ENCODE results near the gene NOS1AP.

DNA sequence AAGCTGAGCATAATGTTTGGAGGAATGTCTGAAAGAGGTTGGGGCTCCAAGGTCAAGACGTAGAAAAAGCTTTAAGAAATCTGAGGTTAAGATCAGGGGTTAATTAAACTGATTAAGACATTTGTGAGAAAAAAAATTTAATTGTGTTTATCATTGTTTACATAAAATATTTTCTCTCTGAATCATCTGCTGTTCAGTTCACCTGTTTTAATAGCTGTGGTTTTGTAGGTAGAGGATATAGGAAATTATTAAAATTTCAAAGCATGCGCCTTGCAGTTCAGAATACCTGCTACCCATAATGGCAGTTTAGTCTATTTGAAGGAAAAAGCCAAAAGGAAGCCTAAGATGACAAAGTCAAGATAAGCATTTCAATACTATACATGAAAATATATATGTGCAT lies 154.0 kb downstream of the NOS1AP start:
- TF ChIP-seq, protein P1, sequence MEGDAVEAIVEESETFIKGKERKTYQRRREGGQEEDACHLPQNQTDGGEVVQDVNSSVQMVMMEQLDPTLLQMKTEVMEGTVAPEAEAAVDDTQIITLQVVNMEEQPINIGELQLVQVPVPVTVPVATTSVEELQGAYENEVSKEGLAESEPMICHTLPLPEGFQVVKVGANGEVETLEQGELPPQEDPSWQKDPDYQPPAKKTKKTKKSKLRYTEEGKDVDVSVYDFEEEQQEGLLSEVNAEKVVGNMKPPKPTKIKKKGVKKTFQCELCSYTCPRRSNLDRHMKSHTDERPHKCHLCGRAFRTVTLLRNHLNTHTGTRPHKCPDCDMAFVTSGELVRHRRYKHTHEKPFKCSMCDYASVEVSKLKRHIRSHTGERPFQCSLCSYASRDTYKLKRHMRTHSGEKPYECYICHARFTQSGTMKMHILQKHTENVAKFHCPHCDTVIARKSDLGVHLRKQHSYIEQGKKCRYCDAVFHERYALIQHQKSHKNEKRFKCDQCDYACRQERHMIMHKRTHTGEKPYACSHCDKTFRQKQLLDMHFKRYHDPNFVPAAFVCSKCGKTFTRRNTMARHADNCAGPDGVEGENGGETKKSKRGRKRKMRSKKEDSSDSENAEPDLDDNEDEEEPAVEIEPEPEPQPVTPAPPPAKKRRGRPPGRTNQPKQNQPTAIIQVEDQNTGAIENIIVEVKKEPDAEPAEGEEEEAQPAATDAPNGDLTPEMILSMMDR (IDR thresholded peaks at IDR 0.05), result no peak
- TF ChIP-seq POLR2A (IDR thresholded peaks at IDR 0.05), result no peak

Data from lower leg skin (tissue), 3 donors.